OCI-LY3 (cell line): ENCODE measurements around the gene ARID1B.

Source experiments
- EZH2phosphoT487 ChIP-seq: fragments of 200-600 bp; shearing (Covaris generic); IDR thresholded peaks from 2 replicates; pipeline ENCODE4 v1.6.1; 2018; ENCODE audit warnings: antibody characterized with exemption, mixed run types, low read depth
- TF ChIP-seq, protein P1 (sequence below): fragments of 200-600, 300-600 bp; sonication (generic); IDR thresholded peaks from 2 replicates; pipeline ENCODE4 v1.5.1; 2014; ENCODE audit warnings: antibody characterized with exemption, low read length, low read depth

DNA sequence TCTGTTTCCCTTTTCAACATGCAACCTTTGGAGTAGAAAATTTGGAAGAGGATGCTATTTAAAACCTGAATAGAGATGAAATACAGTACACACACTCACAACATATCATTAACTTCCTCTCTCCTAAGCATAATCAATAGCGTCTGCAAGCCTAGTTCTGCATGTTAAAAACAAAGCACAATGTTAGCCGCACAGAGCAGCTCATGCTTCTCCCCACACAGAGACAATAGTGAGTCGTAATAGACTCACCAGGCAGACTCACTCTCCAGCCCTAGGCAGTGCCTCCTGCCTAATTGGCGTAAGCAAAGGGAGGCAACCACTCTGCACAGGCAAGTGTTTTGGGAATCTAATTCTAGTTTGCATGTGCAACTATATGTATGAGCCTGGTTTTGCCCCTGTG, 45.8 kb upstream of the ARID1B start:
- TF ChIP-seq EZH2phosphoT487: no peak
- TF ChIP-seq, protein P1, sequence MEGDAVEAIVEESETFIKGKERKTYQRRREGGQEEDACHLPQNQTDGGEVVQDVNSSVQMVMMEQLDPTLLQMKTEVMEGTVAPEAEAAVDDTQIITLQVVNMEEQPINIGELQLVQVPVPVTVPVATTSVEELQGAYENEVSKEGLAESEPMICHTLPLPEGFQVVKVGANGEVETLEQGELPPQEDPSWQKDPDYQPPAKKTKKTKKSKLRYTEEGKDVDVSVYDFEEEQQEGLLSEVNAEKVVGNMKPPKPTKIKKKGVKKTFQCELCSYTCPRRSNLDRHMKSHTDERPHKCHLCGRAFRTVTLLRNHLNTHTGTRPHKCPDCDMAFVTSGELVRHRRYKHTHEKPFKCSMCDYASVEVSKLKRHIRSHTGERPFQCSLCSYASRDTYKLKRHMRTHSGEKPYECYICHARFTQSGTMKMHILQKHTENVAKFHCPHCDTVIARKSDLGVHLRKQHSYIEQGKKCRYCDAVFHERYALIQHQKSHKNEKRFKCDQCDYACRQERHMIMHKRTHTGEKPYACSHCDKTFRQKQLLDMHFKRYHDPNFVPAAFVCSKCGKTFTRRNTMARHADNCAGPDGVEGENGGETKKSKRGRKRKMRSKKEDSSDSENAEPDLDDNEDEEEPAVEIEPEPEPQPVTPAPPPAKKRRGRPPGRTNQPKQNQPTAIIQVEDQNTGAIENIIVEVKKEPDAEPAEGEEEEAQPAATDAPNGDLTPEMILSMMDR: no peak
